Right ventricle myocardium inferior (tissue), 1 donor: Measurements from ENCODE around the gene DNLZ. TPM values are rescaled to one million over a fixed set of nuclear protein-coding genes. Genes with fewer than 3 reads are reported as not detected.

Source experiments
- ATAC-seq: fragments of 200-7000 bp; cut with Tn5 transposase; one replicate; pipeline ENCODE4 v1.9.1; 2020; ENCODE audit warnings: mild to moderate bottlenecking, moderate library complexity
- DNase-seq: peaks from one replicate; pipeline ENCODE4 v3.0.0; 2021; ENCODE audit errors: missing footprints
- intact Hi-C: fragments of 100-400 bp; cut with DNase I; formaldehyde crosslinking; loops from one replicate; pipeline ENCODE4 v1.11.0; 2022
- total RNA-seq: library from RNA; stranded (reverse); fragmentation: NEBNext Ultra II Directional; extraction: Animal tissue kit (Norgen Biotek cat#: 25700); gene quantifications from one replicate; pipeline ENCODE4 v1.2.1, GENCODE V29; 2021
- donor health status: DM: no; HTN: yes; CAD: no; lungs with severe emphysema.

The DNLZ gene
- total RNA-seq, 1 donor from 2014 or later = 40.6 TPM

- ATAC-seq = no peak
- no peak for DNase-seq
- intact Hi-C loops = no loop called here
These were observed 48.6 kb downstream of the DNLZ start for GRCh38 chr9:136314944-136315343.

DNA sequence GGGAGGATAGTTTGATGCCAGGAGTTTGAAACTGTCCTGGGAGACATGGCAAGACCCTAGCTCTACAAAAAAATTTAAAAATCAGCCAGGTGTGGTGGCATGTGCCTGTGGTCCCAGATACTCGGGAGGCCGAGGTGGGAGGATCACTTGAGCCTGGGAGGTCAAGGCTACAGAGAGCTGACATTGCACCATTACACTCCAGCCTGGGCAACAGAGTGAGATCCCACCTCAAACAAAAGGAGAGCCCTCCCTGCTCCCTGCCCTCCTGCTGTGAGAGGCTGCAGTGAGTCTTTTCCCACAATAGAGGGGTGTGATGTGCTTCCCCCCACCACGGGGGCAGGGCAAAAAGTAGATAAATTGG lies 49.5 kb downstream of the DNLZ start:
- intact Hi-C loops = no loop called here
- ATAC-seq = no peak
- DNase-seq = no peak

DNA sequence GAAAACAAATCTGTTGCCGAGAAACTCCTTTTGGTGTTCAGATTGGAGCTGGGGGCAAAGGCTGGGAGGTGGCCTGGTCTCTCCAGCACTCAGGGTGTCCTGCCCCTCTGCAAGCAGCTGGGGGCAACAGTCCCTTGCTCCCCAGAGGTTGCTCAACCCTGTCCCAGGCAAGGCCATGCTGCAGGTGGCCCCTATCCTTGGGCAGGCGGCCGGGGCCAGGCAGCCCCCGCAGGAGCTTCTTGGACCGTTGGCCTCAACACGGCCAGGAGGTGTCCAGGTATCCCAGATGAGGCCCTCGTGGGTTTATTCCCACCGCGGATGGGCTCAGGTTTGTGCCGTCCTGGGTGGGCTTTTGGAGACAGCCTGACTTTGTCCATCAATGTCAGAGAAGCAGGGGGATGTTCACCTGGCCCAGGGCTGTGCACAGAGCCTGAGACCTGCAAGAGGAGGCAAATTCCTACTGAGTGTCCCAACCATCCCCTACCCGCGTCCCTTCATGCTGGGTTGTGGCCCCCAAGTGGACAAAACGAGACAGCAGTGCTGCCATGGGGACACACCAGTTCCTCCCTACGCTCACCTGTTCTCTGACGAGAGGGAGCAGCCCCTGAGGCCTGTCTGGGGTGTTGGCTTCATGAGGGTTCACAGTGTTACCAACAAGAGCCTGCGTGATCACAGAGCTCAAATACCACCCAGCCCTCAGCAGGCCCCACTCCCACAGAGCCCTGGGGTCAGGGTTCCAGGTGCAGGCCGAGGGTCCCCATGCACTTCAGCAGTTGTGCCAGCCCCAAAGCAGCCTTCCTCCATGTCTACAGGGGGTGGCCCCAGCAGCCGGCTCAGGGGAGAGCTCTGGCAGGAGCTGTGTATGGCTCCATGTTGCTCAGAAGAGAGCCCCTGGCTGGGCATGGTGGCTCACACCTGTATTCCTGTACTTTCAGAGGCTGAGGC lies 50.2 kb downstream of the DNLZ start:
- ATAC-seq (no peak), DNase-seq (peak; percentile 55)
- intact Hi-C loops = loop anchor here (2.0 kb wide), 1 partner anchor 51 kb away; no protein-coding TSS in a partner anchor

DNA sequence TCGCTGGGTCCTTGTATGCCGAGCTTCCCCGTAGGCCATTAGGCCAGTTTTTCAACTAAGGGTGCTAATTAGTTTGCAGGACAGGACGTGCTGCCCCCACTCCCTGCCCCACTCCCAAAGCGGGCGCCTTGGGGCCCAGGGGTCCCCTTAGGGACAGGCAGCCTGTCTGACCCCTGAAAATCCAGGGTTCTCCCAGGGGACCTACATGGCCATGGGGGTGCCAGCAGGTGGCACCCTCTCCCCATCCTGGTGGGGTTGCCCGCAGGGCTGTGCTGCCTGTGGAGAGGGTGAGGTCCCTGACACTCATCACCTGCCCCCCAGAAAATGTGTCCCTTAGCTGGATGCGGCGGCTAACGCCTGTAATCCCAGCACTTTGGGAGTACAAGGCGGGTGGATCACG lies 51.1 kb downstream of the DNLZ start:
- peak; percentile 73 for ATAC-seq
- DNase-seq = peak; percentile 60
- intact Hi-C loops = loop anchor here (1.0 to 2.0 kb wide), 2 partner anchors 52 to 88 kb away; partner anchors contain the start of gene SNAPC4

DNA sequence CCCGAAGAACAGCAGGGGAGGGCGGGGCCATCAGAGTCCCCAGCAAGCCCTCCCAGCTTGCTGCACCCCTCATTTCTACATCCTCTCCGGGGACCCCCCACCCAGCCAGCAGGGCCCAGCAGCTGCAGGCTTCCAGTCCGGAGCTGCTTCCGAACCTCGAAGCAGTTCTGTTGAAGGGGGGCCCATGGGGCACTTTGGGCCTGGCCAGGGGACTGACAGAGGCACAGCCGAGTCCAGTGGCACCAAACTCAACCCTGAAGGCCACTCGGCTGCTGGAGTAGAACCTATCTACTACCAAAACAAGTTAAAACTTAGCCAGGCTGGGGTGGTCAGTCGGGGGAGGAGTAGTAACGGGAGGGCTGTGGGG lies 51.6 kb downstream of the DNLZ start:
- DNase-seq (no peak), ATAC-seq (no peak)
- intact Hi-C loops = loop anchor here (1.0 to 2.0 kb wide), 2 partner anchors 53 to 88 kb away; partner anchors contain the start of gene SNAPC4

- ATAC-seq = no peak
- peak; percentile 60 for DNase-seq
- intact Hi-C loops = loop anchor here (1.0 to 2.0 kb wide), 2 partner anchors 53 to 89 kb away; partner anchors contain the start of gene SNAPC4
These were observed 52.2 kb downstream of the DNLZ start for GRCh38 chr9:136311051-136312008.

GRCh38 chr9:136310273-136311030 lies 53.1 kb downstream of the DNLZ start:
- ATAC-seq (no peak), DNase-seq (peak; percentile 49)
- intact Hi-C loops = no loop called here

GRCh38 chr9:136309806-136310220 lies 53.7 kb downstream of the DNLZ start:
- DNase-seq (no peak), ATAC-seq (no peak)
- intact Hi-C loops = no loop called here

Other genes starting within 250 kb of the DNLZ start
- gene TMEM250, start 244.9 kb downstream of the DNLZ start, total RNA-seq = 18.7 TPM
- not detected for gene LHX3, start 158.6 kb downstream of the DNLZ start, total RNA-seq
- 8.3 TPM for gene QSOX2, start 117.9 kb downstream of the DNLZ start, total RNA-seq
- not detected for gene CCDC187, start 59.6 kb downstream of the DNLZ start, total RNA-seq
- gene GPSM1, start 36.2 kb downstream of the DNLZ start, total RNA-seq = 48.6 TPM
- 1.4 TPM for gene CARD9, start 9.9 kb upstream of the DNLZ start, total RNA-seq
- gene SNAPC4, start 36.4 kb upstream of the DNLZ start, total RNA-seq = 4.0 TPM
- 23.7 TPM for gene ENTR1, start 46.9 kb upstream of the DNLZ start, total RNA-seq
- gene PMPCA, start 46.9 kb upstream of the DNLZ start, total RNA-seq = 71.8 TPM
- 10.8 TPM for gene INPP5E, start 76.1 kb upstream of the DNLZ start, total RNA-seq
- gene SEC16A, start 119.3 kb upstream of the DNLZ start, total RNA-seq = 22.3 TPM
- gene NOTCH1, start 182.3 kb upstream of the DNLZ start, total RNA-seq = 18.7 TPM